ENCODE results near the gene GAB4.
"Not testable (repeated sequence)": the region's sequence is repeated elsewhere in the genome, so short reads cannot be mapped to it uniquely, and the experiment has no call there.

The GAB4 gene

DNA sequence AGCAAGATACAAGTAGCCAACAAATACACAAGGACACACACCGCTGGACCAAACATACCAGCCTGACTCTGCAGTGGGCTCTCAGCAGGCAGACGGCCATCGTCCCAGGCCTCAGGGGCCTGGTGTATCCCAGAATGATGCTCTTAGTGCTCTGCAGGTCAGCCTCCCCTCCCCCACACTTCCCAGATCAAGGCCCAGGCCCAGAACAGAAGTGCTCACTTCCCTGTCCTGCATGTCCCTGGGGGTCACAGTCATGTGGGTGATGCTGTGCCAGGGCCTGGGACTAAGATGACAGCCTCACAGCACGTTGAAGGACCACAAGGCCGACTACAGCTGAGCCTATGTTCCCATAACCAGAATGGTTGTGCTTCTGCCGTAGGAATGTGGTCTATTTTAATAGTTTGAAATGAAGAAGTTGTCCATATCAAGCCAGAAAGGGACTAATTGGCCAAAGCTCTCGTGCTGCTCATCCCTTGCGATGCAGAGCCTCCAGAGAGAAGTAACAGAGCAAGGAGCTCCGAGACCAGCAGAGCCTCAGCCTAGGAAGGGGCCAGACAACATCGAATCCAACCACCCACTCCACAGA is 48.6 kb downstream of the GAB4 start:
- DNase-seq (ENCODE audit: low spot score) = no peak

DNA sequence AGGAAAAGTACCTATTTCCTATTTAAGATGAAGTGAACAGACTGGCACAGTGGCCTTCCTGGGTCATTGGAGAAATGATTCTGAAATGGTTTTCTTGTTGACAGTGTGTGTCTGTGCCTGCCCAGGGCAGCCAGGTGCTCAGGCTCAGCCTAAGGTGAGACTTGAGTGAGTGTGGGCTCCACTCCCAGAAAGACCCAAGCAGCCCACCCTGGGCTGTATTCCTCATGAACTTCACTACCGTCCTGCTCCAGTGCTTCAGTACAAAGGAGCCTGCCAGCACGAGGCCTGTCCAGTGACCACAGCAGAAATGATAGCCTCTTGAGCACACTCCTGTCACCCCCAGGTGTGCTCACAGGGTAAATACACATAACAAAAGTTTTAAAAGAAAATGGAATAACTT is 49.5 kb downstream of the GAB4 start:
- no peak for DNase-seq (ENCODE audit: low spot score)

DNA sequence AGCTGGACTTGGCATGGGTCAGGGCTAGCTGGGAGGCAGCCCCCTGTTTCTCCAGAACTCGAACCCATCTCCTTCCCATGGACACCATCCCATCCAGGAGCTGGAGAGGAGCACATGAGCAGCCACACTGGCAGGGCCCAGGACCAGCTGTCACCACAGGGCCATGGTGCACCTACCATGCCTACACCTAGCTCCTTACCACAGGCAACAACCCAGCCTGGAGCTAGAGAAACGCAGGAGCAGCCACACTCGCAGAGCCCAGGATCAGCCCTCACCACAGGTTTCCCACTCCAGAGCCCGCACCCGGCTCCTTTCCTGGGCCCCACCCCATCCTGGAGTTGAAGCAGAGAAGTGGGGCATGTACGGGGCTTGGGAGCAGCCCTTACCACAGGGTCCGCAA is 50.2 kb downstream of the GAB4 start:
- DNase-seq (ENCODE audit: low spot score) = no peak

DNA sequence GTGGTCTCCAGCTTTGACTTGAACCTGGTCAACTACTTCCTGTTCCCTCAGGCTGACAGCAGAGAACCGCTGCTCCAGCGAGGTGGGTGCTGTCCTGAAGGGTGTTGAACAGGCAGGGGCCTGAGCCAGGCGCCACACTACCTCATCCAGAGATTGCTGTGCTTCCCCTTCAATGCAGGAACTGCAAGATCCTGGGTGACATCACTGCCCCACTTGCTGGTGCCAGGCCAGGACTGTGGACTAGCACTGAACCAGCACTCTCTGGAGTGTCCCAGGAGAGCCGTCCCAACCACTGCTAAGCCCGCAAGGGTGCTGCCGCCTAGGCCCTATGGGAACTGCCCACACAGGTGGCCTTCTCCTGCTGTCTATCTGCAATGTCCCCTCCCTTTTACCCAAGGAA is 51.7 kb downstream of the GAB4 start:
- peak; percentile 40 for DNase-seq (ENCODE audit: low spot score)

DNA sequence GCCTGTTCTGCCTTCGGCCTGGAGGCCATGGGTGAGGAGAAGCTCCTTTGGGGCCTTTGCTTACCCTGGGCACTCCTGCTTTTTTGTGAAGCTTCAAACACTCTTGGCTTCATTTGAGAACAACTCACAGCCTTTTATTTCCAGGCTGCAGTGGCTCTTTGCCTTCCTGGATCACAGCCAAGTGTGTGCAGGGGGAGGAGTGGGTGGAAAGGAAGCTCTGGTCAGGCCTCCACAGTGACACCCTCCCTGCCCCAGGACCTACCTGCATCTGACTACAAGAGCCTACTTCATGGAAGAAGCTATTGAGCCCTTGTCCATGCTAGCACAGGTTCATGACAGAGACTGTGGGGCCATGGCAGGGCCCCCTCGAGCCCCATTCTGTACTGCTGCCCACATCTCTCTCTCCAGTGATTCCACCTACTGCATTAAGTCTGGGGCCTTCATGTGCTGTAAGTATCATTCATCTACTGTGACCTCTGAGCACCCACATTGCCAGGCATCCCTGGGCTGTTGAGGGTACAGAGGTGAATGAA is 52.3 kb downstream of the GAB4 start:
- DNase-seq (ENCODE audit: low spot score) = peak; percentile 47

DNA sequence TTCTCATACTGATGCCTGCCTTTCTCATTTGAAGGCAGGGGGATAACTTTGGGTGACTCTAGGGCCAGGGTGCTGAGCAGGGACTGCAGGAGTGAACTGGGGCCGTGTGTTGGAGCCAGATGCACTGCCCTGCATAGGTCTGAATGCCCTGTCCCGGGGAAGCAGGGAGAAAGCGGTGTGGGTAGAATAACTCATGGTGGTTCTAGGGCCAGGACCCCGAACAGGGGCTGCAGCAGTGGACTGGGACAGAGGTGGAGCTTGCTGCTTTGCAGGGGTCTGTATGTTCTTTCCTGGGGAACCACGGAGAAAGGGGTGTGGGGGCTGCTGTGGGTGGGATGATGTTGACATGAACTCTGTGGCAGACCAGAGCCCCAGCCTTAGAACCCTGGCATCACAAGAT is 52.9 kb downstream of the GAB4 start:
- peak; percentile 55 for DNase-seq (ENCODE audit: low spot score)

DNA sequence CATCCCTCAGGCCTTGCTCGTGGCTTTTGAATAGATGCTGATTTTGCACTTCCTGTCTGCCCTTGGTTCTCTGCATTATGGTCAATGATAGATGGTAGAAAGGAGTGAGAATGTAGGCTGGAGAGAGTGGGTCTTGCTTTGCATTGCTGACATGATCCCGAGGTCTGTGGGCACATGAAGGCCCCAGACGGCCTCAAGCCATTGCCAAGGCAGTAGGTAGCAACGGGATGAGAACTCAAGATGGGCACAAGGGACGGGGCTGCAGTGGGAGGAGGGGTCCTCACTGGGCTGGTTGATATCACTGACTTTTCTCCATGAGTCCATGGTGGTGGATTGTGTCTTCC is 54.0 kb downstream of the GAB4 start:
- no peak for DNase-seq (ENCODE audit: low spot score)

DNA sequence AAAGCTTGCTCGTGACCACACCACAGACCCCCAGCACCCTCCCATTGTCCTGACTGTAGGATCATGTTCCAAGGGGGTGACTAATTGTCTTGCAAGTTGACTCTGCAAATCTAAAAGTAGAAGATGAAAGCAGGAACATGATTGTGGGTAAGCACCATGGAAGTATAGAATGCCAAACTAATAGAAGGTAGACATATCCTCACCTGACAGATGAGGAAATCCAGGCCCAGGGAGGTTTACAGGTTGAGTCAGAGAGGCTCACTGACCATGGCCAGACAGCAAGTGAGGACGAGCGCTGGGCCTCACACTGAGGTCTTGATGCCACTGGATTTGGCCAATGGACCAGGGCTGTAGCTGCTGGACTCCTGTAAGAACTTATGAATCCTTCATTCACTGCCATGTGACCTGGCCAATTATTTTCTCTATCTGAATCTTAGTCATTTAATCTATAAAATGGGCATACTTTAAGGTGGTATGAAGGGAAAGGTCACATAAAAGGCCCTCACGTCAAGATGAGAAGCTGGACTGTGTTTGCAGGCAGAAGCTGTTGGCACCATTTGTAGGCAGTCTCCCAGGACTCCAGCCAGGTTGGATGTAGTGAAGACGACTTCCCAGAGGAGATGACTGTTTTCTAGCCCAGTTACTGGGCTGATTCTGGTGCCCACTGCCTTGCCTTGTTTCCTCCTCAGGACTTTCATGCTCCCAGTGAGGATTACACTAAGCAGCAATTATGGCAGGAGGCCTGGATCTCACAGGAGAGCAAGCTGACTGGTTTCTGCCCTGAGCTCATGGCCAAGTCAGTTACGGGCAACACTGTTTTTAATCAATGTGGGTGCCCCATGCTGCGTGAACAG is 54.6 kb downstream of the GAB4 start:
- DNase-seq (ENCODE audit: low spot score) = no peak

DNA sequence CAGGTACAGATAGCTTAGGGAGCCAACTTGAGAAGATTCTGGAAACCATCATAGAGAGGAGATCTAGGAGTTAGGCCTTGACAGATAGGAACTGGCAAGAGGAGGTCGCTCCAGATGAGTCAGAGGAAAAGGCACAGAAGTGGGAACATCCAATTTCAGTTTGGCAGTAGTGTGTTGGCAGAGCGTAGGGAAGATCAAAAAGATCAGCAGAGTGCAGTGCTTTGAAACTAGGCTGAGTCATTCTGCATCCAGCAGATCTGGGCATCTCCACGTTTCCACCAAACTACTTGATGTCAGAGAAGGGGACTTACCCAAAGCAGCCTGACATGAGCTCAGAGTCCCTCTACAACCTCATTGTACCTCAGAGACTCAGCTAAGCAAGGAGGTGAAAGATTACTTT is 58.5 kb downstream of the GAB4 start:
- no peak for DNase-seq (ENCODE audit: low spot score)

DNA sequence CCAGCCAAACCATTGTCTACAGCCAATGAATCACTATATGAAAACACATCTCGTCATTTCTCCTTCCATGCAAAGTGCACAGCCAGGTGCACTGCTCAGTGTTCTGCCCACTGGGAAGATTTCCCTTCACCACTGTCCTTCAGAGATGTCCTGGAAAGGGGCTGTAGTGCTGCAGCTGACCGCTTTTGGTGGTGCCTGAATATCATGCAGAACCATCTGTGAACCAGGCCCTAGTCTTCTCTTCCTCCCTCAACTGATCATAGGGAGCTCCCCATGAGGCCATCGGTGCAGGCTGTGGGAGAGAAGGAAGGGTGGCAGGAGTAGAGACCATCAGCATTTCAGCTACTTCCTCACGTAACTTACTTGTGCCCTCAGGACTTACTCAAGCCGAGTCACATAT is 70.2 kb downstream of the GAB4 start:
- DNase-seq (ENCODE audit: low spot score) = no peak

DNA sequence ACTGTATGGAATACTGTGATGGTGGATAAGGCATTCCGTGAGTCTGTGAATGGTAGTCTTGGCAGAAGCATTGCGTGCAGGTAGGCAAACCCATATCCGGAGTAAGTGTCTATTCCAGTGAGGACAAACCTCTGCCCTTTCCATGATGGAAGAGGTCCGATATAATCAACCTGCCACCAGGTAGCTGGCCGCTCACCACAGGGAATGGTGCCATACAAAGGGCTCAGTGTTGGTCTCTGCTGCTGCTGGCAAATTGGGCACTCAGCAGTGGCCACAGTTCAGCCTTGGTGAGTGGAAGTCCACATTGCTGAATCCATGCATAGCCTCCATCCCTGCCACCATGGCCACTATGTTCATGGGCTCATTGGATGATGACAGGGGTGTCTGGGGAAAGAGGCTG is 70.8 kb downstream of the GAB4 start:
- DNase-seq (ENCODE audit: low spot score) = not testable (repeated sequence)

DNA sequence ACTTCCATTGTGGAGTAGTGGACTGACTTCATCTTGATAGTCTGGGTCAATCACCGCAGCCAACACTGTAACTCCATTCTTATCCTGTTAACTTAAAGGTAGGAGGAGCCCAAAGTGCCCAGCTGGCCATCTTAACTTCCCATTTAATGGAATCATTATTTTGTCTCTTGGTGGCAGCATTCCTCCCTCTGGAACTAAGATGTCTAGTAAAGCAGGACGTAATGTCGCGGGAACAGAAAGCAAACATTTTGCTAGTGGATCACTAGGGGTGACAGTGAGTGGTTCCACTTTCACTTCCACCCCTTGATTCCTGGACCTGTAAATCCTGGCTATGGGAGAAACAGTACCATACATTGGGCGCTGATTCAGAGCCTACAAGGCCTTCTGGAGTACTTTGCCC is 71.4 kb downstream of the GAB4 start:
- no peak for DNase-seq (ENCODE audit: low spot score)

DNA sequence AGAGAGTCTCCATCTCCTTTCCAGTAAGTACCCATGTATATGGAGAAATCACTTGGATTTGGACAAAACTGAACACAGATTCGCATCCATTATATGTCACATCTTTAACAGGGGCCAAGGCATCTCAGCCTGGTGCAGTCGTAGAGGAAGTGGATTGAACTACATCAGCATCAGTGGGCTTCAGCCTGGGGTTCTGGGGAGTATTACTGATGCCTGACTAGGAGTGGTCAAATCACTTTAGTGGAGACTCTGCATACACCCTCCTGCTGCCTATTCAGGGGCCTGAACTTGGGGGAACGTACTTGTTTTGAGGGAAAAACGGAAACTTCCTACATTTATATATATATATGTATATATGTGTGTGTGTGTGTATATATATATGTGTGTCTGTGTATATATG is 72.8 kb downstream of the GAB4 start:
- DNase-seq (ENCODE audit: low spot score) = no peak

DNA sequence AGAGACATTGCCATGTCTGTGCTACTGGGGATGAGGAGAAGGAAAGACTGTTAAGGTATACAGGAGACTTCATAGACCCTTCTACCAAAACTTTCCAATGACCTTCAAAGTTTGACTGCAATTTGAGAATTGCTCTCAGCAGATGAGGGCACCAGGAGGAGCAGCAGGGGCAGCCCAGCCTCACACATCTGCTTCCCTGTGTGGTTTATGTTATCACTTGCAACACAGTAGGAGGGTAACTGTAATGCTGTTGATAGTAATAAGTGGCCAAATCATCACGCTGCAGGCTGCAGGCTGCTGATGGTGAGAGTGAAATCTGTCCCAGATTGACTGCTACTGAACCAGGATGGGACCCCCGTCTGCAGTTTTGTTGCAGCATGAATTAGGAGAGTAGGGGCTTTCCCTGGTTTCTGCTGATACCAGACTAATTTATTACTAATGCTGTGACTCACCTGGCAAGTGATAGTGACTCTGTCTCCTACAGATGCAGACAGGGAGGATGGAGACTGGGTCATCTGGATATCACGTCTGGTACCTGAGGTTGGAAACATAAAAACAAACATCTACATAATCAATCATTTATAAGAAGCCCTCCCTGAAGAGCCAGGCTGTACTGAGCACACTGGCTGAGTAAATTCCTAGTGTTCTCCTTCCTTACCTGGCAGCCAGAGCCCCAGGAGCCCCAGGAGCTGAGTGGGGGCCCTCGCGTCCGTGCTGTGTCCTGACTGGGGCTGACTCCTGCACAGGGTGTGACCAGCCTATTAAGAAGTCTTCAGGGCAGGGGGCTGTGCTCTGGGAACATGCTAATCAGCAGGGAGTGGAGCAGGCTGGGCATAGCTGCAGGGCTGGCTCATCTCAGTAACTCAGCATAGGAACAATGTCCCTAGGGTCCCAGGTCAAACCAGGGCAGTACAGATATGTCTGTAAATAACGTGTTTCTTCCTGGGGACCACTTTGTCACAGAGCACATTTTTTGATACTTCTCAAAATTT is 74.4 kb downstream of the GAB4 start:
- DNase-seq (ENCODE audit: low spot score) = no peak

DNA sequence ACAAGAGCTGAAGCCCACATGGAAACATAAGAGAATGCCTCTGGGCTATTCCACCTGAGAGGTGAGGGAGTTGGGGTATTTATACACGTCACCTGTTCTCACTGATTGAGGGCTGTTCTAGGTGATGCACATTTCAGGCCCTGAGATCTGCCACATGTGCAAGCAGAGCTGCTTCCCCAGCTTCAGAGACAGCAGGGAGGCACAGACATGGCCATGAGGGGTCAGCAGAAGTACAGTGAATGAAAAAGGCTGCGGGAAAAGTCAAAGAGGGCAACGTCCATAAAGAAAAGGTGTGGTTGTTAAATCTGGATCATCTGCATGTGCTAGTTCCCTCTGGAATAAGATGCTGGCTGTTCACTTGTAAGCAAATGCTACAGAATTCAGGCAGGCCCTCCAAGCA is 75.4 kb downstream of the GAB4 start:
- no peak for DNase-seq (ENCODE audit: low spot score)

DNA sequence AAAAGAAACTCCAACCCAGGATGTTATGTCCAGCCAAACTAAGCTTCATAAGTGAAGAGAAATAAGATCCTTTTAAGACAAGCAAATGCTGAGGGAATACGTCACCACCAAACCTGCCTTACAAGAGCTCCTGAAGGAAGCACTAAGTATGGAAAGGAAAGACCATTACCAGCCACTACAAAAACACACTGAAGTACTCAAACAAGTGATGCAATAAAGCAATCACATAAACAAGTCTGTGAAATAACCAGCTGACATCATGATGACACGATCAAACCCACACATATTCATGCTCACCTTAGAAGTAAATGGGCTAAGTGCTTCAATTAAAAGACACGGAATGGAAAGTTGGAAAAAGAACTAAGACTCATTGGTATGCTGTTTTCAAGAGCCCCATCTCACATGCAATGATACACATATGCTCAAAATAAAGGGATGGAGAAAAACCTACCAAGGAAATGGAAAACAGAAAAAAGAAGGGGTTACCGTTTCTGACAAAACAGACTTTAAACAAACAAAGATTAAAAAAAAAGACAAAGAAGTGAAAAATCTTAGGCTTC is 82.5 kb downstream of the GAB4 start:
- DNase-seq (ENCODE audit: low spot score) = no peak

DNA sequence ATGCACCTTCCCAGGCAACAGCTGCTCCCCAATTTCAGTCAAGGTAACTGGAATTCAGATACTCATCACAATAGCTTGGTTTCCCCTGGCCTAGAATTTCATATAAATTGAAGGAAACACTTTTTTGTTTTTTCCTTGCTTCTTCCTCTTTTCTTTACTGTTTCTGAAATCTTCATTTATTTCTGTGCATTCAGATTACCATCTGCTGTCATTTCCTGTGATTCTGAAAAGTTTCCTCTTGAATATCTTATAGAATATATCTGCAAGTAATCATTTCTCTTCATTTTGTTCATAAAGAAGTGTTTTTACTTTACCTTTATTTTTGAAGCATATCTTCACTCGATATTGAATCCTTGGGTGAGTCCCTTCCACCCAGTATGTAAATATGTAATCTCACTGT is 85.3 kb downstream of the GAB4 start:
- DNase-seq (ENCODE audit: low spot score) = no peak

DNA sequence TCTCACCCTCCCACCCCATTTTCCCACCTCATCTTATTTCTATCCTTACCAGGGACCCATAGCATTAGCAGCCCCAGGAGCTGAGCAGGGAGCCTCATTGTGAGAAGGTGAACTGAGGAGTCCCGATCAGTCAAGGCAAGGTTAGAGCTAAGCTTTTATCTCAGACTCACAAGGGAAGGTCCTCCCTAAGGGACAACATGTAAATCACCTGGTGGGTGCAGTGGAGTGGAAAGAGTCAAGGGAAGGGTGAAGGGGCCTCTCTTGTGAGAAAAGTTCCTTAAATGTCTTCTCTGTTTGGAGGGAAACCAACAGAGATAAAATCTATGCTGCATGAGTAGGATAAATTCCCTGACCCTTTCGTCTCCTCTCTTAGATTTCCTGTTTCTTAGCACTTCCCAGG is 85.9 kb downstream of the GAB4 start:
- no peak for DNase-seq (ENCODE audit: low spot score)

DNA sequence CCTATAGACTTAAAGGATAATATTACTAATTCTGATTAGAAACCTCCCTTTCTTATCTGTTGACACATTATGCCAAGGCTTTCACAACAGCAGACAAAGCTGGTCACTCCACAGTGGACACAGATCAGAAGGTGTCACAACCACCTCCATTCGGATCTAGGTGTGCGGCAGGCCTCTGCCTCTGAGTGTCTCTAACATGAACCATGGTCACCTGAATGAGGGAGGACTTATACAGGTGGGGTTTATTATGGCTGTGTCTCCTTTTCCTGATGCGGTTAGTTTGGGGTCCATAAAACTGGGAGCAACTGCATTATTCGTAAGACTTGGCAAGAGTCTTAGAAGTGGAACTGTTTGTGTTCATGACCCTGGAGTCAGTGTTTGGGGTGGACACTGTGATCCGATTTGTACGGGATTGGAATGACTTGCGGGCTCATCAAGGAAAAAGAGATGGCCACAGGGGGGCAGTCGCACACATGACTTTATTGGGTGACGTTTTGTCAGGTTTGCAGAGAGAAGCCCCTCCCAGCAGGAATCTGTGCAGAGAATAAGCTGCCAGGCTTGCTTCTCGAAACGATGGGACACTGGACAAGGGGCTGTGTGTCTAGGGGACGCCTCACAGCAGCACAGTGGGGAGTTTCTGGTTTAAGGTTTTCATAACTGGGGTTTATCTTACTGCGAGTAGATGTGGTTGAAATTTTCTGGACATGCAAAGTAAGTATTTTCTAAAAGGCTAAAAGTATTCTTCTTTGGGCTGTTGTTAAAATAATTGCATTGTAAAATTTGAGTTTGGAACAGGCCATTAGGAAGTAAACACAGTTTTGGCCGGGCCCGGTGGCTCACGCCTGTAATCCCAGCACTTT is 90.6 kb downstream of the GAB4 start:
- DNase-seq (ENCODE audit: low spot score) = no peak

DNA sequence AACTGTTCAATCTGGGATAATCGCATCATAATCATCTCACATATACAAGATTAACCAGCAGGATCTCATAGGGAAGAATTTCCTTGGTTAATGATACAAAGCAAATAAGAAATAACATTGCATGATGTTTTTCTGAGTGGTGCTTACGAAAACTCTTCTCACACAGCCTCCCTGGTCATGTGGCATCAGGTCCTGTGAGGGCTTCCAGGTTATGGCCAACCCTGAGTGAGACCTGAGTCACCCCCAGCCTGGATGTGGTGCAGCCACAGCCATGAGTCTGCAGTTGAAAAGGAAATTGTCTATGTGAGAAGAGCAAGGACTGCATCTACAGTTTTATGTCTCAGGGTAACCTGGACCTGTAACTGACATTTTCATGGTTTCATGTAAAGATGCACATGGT is 92.3 kb downstream of the GAB4 start:
- DNase-seq (ENCODE audit: low spot score) = no peak

DNA sequence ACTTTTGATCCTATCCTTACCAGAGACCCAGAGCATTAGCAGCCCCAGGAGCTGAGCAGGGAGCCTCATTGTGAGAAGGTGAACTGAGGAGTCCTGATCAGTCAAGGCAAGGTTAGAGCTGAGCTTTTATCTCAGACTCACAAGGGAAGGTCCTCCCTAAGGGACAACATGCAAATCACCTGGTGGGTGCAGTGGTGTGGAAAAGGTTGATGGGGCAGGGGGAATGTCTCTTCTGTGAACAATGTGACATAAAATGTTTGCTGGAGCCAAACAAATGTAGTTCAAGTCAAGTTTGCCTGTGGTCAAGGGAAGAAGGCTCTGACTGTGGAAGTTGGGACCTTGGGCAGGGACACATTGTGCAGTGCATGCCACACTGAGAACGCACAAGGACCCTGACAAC is 93.1 kb downstream of the GAB4 start:
- DNase-seq (ENCODE audit: low spot score) = not testable (repeated sequence)

All from left forelimb (tissue), 1 donor.